ENCODE measurements around the gene PRAMEF4.
"Not testable (repeated sequence)": the region's sequence is repeated elsewhere in the genome, so short reads cannot be mapped to it uniquely, and the experiment has no call there.

Gene PRAMEF4

GRCh38 chr1:12886101-12886500 is at the start of gene PRAMEF4:
Gene PRAMEF4 (minus strand): TSS chr1:12886201. CDS start chr1:12883394, 2,807 bp downstream.
- not testable (repeated sequence) for H3K4me3 ChIP-seq (ENCODE audit: low read length); H2AFZ ChIP-seq (ENCODE audit: low read depth, low read length); H3K36me3 ChIP-seq (ENCODE audit: insufficient read depth, low read length); H3K27me3 ChIP-seq (ENCODE audit: insufficient read depth, low read length); H3K4me1 ChIP-seq (ENCODE audit: insufficient read depth, low read length); H3K9me3 ChIP-seq (ENCODE audit: low read length)

DNA sequence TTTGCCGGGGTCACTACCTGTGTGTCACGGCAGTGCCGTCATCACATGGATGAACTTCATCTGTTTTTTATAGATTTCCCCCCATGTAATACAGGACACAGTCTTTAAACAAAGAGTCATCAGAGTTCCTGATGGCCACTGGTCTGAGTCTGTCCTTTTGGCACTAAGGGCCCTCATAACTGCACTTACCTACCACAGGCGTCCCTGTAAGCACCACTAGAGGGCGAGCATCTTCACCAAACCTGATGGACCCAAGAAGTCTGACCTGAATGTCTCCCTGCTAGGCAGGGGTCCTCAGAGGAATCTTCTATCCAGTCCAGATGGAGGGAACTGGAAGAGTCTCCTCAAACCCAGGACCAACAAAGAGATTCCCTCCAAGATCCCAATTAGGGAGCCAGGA is 38.4 kb upstream of the PRAMEF4 start:
- not testable (repeated sequence) for H3K4me3 ChIP-seq (ENCODE audit: low read length); H3K4me1 ChIP-seq (ENCODE audit: insufficient read depth, low read length); H2AFZ ChIP-seq (ENCODE audit: low read depth, low read length); H3K9me3 ChIP-seq (ENCODE audit: low read length); H3K36me3 ChIP-seq (ENCODE audit: insufficient read depth, low read length); H3K27me3 ChIP-seq (ENCODE audit: insufficient read depth, low read length)

DNA sequence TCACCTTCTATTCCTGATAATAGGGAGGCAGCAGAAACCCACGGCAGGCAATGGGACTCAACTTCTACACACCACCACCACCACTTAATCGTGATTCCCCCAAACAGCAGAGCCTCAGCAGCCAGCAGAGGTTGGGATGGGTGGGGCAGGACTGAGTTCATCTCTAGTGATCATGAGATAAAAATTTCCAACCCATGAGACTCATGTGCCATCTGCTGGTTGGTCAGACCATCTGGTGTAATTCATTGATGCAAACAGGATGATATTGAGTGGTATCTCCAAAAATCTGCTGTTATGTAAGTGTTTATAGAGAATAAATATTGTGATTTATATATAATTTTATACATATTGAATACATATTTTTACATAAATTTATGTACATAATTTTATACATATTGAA is 35.7 kb upstream of the PRAMEF4 start:
- H3K4me3 ChIP-seq (ENCODE audit: low read length); H3K9me3 ChIP-seq (ENCODE audit: low read length); H3K27me3 ChIP-seq (ENCODE audit: insufficient read depth, low read length); H3K36me3 ChIP-seq (ENCODE audit: insufficient read depth, low read length); H2AFZ ChIP-seq (ENCODE audit: low read depth, low read length); H3K4me1 ChIP-seq (ENCODE audit: insufficient read depth, low read length): not testable (repeated sequence)

GRCh38 chr1:12916310-12916709 is 30.3 kb upstream of the PRAMEF4 start, which contains the start of gene PRAMEF7:
Gene PRAMEF7 (plus strand): TSS chr1:12916610. CDS start chr1:12917693, 1,083 bp downstream.
- not testable (repeated sequence) for H3K27me3 ChIP-seq (ENCODE audit: insufficient read depth, low read length); H3K4me3 ChIP-seq (ENCODE audit: low read length); H3K9me3 ChIP-seq (ENCODE audit: low read length); H3K4me1 ChIP-seq (ENCODE audit: insufficient read depth, low read length); H2AFZ ChIP-seq (ENCODE audit: low read depth, low read length); H3K36me3 ChIP-seq (ENCODE audit: insufficient read depth, low read length)

GRCh38 chr1:12903793-12904572 is 18.0 kb upstream of the PRAMEF4 start:
- not testable (repeated sequence) for H2AFZ ChIP-seq (ENCODE audit: low read depth, low read length); H3K36me3 ChIP-seq (ENCODE audit: insufficient read depth, low read length); H3K4me1 ChIP-seq (ENCODE audit: insufficient read depth, low read length); H3K27me3 ChIP-seq (ENCODE audit: insufficient read depth, low read length); H3K4me3 ChIP-seq (ENCODE audit: low read length); H3K9me3 ChIP-seq (ENCODE audit: low read length)

- H3K4me3 ChIP-seq (ENCODE audit: low read length); H3K36me3 ChIP-seq (ENCODE audit: insufficient read depth, low read length); H3K9me3 ChIP-seq (ENCODE audit: low read length); H3K27me3 ChIP-seq (ENCODE audit: insufficient read depth, low read length); H2AFZ ChIP-seq (ENCODE audit: low read depth, low read length); H3K4me1 ChIP-seq (ENCODE audit: insufficient read depth, low read length): not testable (repeated sequence)
Measured at GRCh38 chr1:12899186-12899585, 13.2 kb upstream of the PRAMEF4 start.

- not testable (repeated sequence) for H3K4me1 ChIP-seq (ENCODE audit: insufficient read depth, low read length); H3K36me3 ChIP-seq (ENCODE audit: insufficient read depth, low read length); H2AFZ ChIP-seq (ENCODE audit: low read depth, low read length); H3K27me3 ChIP-seq (ENCODE audit: insufficient read depth, low read length); H3K4me3 ChIP-seq (ENCODE audit: low read length); H3K9me3 ChIP-seq (ENCODE audit: low read length)
Measured at GRCh38 chr1:12898170-12898569, 12.2 kb upstream of the PRAMEF4 start, which contains the start of gene PRAMEF10. Gene PRAMEF10 (minus strand): TSS chr1:12898270. CDS start chr1:12895847, 2,423 bp downstream.

GRCh38 chr1:12878453-12878852 is 7.5 kb downstream of the PRAMEF4 start:
- not testable (repeated sequence) for H3K4me1 ChIP-seq (ENCODE audit: insufficient read depth, low read length); H3K36me3 ChIP-seq (ENCODE audit: insufficient read depth, low read length); H3K27me3 ChIP-seq (ENCODE audit: insufficient read depth, low read length); H2AFZ ChIP-seq (ENCODE audit: low read depth, low read length); H3K4me3 ChIP-seq (ENCODE audit: low read length); H3K9me3 ChIP-seq (ENCODE audit: low read length)

DNA sequence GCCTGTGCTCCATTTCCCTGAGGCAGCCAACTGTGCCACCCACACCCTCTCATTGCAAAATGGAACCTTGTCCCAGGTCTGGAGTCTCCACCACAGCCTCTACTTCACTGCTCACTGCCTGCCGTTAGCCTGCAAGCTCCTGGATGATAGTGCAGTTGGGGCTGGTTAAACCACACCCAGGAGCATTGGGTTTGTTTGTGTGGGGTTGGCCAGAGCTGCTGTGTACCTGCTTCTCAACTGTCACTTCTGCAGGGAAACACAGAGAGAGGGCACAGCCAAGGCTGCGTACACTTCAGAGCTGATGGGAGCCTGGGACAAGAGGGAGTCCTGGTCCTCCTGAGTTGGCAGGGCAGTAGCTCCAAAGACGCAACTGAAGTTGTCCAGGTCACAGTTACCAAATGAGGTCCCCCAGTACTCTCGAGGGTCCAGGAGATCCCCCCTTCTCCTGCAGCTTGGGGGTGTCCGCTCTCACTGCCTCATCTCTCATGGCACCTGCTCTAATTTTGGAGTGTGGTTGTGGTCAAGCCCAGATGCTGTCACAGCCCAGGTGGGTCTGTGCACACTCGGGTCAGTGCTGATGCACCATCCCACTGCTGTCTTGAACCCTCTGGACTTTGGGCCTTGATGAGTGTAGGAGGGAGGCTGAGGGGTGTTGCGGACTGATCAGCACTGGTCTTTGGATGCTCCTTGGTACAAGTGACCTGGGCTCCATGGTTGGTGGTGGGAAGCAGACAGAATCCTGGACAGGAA is 22.7 kb downstream of the PRAMEF4 start:
- not testable (repeated sequence) for H3K4me3 ChIP-seq (ENCODE audit: low read length); H2AFZ ChIP-seq (ENCODE audit: low read depth, low read length); H3K27me3 ChIP-seq (ENCODE audit: insufficient read depth, low read length); H3K9me3 ChIP-seq (ENCODE audit: low read length); H3K36me3 ChIP-seq (ENCODE audit: insufficient read depth, low read length); H3K4me1 ChIP-seq (ENCODE audit: insufficient read depth, low read length)

DNA sequence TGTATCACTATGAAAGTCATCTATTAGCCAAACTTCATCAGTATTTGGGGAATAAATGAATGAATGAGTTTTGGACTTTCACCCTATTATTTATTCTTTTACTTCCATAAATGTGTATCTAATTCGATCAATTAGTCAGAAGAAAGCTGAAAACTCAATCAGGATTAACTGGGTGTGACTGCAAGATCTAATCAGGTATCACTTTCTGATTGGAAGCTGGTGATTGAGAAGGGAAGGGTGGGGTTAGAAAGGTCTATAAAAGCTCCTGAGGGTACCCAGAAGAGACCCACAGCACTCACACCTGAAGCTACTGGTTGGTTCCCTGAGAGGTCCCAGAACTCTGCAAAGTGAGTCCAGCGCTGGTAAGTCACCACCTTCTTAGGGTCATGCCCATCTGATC is 29.2 kb downstream of the PRAMEF4 start, which contains the start of gene PRAMEF2:
PRAMEF2 (plus strand) TSS at position 301 of the 400 bp plus-strand sequence. CDS start 1,924 bp downstream, outside the sequence.
- not testable (repeated sequence) for H3K4me3 ChIP-seq (ENCODE audit: low read length); H3K27me3 ChIP-seq (ENCODE audit: insufficient read depth, low read length); H3K9me3 ChIP-seq (ENCODE audit: low read length); H2AFZ ChIP-seq (ENCODE audit: low read depth, low read length); H3K36me3 ChIP-seq (ENCODE audit: insufficient read depth, low read length); H3K4me1 ChIP-seq (ENCODE audit: insufficient read depth, low read length)

- Histone ChIP-seq H2AFZ (ENCODE audit: low read depth, low read length) (no peak overlapping the region), H3K4me3 (ENCODE audit: low read length) (no peak overlapping the region), H3K9me3 (ENCODE audit: low read length) (no peaks in the 10 kb centered on the region), H3K27me3 (ENCODE audit: insufficient read depth, low read length) (peaks cover 2% of the 10 kb centered on the region), H3K36me3 (ENCODE audit: insufficient read depth, low read length) (no peaks in the 10 kb centered on the region), H3K4me1 (ENCODE audit: insufficient read depth, low read length) (no peaks in the 10 kb centered on the region)
Measured at GRCh38 chr1:12851779-12852178, 34.2 kb downstream of the PRAMEF4 start.

GRCh38 chr1:12848620-12849019 is 37.4 kb downstream of the PRAMEF4 start, which contains the start of gene HNRNPCL1:
Gene HNRNPCL1 (minus strand): TSS chr1:12848720. CDS start chr1:12848289, 431 bp downstream.
- H3K27me3 ChIP-seq (ENCODE audit: insufficient read depth, low read length); H2AFZ ChIP-seq (ENCODE audit: low read depth, low read length); H3K36me3 ChIP-seq (ENCODE audit: insufficient read depth, low read length); H3K4me3 ChIP-seq (ENCODE audit: low read length); H3K4me1 ChIP-seq (ENCODE audit: insufficient read depth, low read length); H3K9me3 ChIP-seq (ENCODE audit: low read length): not testable (repeated sequence)

DNA sequence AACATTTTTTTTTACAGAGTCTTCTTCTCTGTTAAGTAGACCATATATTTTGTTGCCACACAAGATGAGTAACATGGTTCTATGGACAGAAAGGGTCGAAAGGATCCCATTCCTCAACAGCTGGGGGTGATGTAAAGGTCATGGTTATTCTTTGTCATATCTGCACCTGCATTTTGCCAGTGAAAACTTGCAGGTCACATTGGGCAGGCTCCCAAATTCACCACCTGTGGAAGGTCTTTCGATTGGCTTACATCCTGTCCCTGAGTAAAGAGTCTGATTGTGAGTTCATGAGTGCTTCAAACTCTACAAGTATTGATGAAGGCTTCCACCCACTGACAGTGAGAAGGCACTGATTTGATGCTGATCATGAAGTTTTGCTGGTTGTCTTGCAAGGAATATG is 52.8 kb downstream of the PRAMEF4 start:
- not testable (repeated sequence) for H3K27me3 ChIP-seq (ENCODE audit: insufficient read depth, low read length); H3K4me1 ChIP-seq (ENCODE audit: insufficient read depth, low read length); H2AFZ ChIP-seq (ENCODE audit: low read depth, low read length); H3K36me3 ChIP-seq (ENCODE audit: insufficient read depth, low read length); H3K9me3 ChIP-seq (ENCODE audit: low read length); H3K4me3 ChIP-seq (ENCODE audit: low read length)

Measured in neuron (in vitro differentiated cells).